SK-N-MC (cell line): ENCODE measurements around the gene AP4E1.

Source experiments
- EZH2 ChIP-seq: fragments of 200-600 bp; sonication (generic); IDR thresholded peaks from one replicate; pipeline ENCODE4 v1.6.1; 2017; ENCODE audit warnings: antibody characterized with exemption
- FOXP2 ChIP-seq: optimal IDR thresholded peaks from 2 replicates; pipeline ENCODE3; 2011; ENCODE audit warnings: mild to moderate bottlenecking, moderate library complexity; ENCODE audit not compliant: insufficient read depth; ENCODE audit errors: extremely low read length, control extremely low read depth
- POLR2AphosphoS5 ChIP-seq: IDR thresholded peaks from 2 replicates; pipeline ENCODE4 v1.6.1; 2012; ENCODE audit warnings: mild to moderate bottlenecking, low read depth, low read length, borderline replicate concordance

DNA sequence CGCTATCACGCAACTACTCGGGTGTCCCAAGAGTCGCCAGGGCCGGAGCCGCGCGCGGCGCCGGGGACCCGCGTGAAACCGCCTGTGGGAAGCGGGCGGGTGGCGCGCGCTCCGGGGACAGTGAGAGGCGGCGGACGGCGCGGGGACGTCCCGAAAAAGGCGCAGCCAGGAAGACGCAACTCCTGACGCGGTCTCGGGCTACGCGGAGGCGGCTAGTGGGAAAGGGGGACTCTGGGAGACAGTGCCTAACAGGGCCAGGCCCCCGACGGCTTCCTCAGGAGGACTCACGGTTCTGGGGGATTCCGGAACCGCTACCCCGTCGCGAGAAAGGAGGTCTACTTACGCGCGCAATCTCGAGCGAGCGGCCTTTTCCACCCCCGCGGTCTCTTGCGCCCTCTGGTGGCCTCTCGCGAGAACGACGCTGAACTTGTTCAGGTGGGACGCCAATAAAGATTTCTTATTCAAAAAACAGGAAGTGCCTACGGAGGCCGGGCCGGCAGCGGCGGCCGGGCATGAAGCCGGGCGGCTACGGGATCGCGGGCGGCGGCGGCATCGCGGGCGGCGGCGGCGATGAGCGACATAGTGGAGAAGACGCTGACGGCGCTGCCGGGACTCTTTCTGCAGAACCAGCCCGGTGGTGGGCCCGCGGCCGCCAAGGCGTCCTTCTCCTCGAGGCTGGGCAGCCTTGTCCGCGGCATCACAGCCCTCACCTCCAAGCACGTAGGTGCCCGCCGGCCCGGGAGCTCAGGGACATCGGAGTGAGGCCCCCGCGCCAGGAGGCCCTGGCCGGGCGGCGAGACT is at the start of gene AP4E1:
- TF ChIP-seq EZH2 (no peak), POLR2AphosphoS5 (peak; percentile 38; the same call in 1 of the 2 replicates), FOXP2 (peak; percentile 59)
